DOHH2 (cell line): ENCODE results near the gene DOCK9.

Experiments used
- H3F3A ChIP-seq: fragments of 200-600 bp; sonication (generic), shearing (Covaris generic); 2 replicates; pipeline ENCODE4 v1.6.0; 2016; ENCODE audit warnings: antibody characterized with exemption, mild to moderate bottlenecking; ENCODE audit not compliant: control insufficient read depth, insufficient read depth
- H3K27ac ChIP-seq: fragments of 200-600 bp; sonication (generic); 2 replicates; pipeline ENCODE4 v1.5.1; 2014; ENCODE audit warnings: low read depth, mild to moderate bottlenecking, low read length, moderate library complexity
- H3K27me3 ChIP-seq: fragments of 200-600 bp; sonication (generic); 2 replicates; pipeline ENCODE4 v1.6.1; 2014; ENCODE audit warnings: mild to moderate bottlenecking, low read length, mixed read lengths; ENCODE audit not compliant: control insufficient read depth
- H3K36me3 ChIP-seq: fragments of 200-600 bp; sonication (generic); 2 replicates; pipeline ENCODE4 v1.6.1; 2014; ENCODE audit warnings: mild to moderate bottlenecking, low read length, moderate library complexity, mixed read lengths; ENCODE audit not compliant: control insufficient read depth
- H3K4me1 ChIP-seq: fragments of 200-600 bp; sonication (generic); 2 replicates; pipeline ENCODE4 v1.6.1; 2014; ENCODE audit warnings: mild to moderate bottlenecking, low read length, mixed read lengths; ENCODE audit not compliant: control insufficient read depth
- H3K4me2 ChIP-seq: fragments of 200-600 bp; sonication (generic); 2 replicates; pipeline ENCODE4 v1.6.0; 2014; ENCODE audit warnings: mild to moderate bottlenecking, low read length, moderate library complexity
- H3K4me3 ChIP-seq: fragments of 200-600 bp; sonication (generic); 2 replicates; pipeline ENCODE4 v1.5.1; 2014; ENCODE audit warnings: mild to moderate bottlenecking, low read length, mixed read lengths
- H3K79me2 ChIP-seq: fragments of 200-600 bp; sonication (generic); 2 replicates; pipeline ENCODE4 v1.6.1; 2014; ENCODE audit warnings: mild to moderate bottlenecking, low read length, mixed read lengths; ENCODE audit not compliant: control insufficient read depth
- H3K9me2 ChIP-seq: fragments of 200-600 bp; sonication (generic); replicated peaks from 2 replicates; pipeline ENCODE4 v1.6.1; 2014; ENCODE audit warnings: mild to moderate bottlenecking, low read length, mixed read lengths; ENCODE audit not compliant: control insufficient read depth
- H3K9me3 ChIP-seq: fragments of 200-600 bp; sonication (generic); 2 replicates; pipeline ENCODE4 v1.6.1; 2014; ENCODE audit warnings: antibody characterized with exemption, low read length, mixed read lengths; ENCODE audit not compliant: control insufficient read depth, insufficient read depth
- H4K20me1 ChIP-seq: fragments of 200-600 bp; sonication (generic); 2 replicates; pipeline ENCODE4 v1.6.0; 2014; ENCODE audit warnings: low read depth, mild to moderate bottlenecking, antibody characterized with exemption, low read length, moderate library complexity; ENCODE audit not compliant: control insufficient read depth, insufficient read depth
- CTCF ChIP-seq: fragments of 200-600 bp; sonication (generic); IDR thresholded peaks from one replicate; pipeline ENCODE4 v1.5.1; 2014; ENCODE audit warnings: antibody characterized with exemption, mild to moderate bottlenecking, low read depth, low read length; ENCODE audit not compliant: poor library complexity, severe bottlenecking
- EZH2phosphoT487 ChIP-seq: fragments of 200-600 bp; sonication (generic); IDR thresholded peaks from 2 replicates; pipeline ENCODE4 v1.6.1; 2017; ENCODE audit warnings: borderline replicate concordance, mild to moderate bottlenecking, antibody characterized with exemption, low read length, moderate library complexity, mixed read lengths

Gene DOCK9

GRCh38 chr13:98804336-98804855 is 173.5 kb downstream of the DOCK9 start:
- Histone ChIP-seq H4K20me1 (no peaks in the 10 kb centered on the region), H3K27me3 (no peaks in the 10 kb centered on the region)
- TF ChIP-seq CTCF: no peak
- TF ChIP-seq EZH2phosphoT487: no peak

GRCh38 chr13:98803921-98804320 is 173.9 kb downstream of the DOCK9 start:
- H3K4me2 ChIP-seq: no peak overlapping the region
- TF ChIP-seq CTCF: no peak
- TF ChIP-seq EZH2phosphoT487: no peak
- no peak overlapping the region for H3K27ac ChIP-seq
- no peaks in the 10 kb centered on the region for H3K36me3 ChIP-seq
- H3K79me2 ChIP-seq: no peaks in the 10 kb centered on the region
- no peaks in the 10 kb centered on the region for H3F3A ChIP-seq
- H3K4me3 ChIP-seq: no peak overlapping the region
- no peaks in the 10 kb centered on the region for H3K9me3 ChIP-seq
- no peaks in the 10 kb centered on the region for H4K20me1 ChIP-seq
- no peaks in the 10 kb centered on the region for H3K27me3 ChIP-seq
- no peaks in the 10 kb centered on the region for H3K4me1 ChIP-seq
- no peaks in the 10 kb centered on the region for H3K9me2 ChIP-seq

More at GRCh38 chr13:98804336-98804855, 173.5 kb downstream of the DOCK9 start:
- Histone ChIP-seq H3K4me1 (no peaks in the 10 kb centered on the region), H3K36me3 (no peaks in the 10 kb centered on the region), H3K79me2 (no peaks in the 10 kb centered on the region), H3K9me3 (no peaks in the 10 kb centered on the region), H3K4me2 (no peak overlapping the region), H3K4me3 (no peak overlapping the region), H3K9me2 (no peaks in the 10 kb centered on the region), H3K27ac (no peak overlapping the region), H3F3A (no peaks in the 10 kb centered on the region)

GRCh38 chr13:98803111-98803561 is 174.7 kb downstream of the DOCK9 start:
- no peak overlapping the region for H3K27ac ChIP-seq
- no peaks in the 10 kb centered on the region for H3K9me3 ChIP-seq
- no peak for TF ChIP-seq EZH2phosphoT487
- no peak for TF ChIP-seq CTCF
- H3K79me2 ChIP-seq: no peaks in the 10 kb centered on the region
- H4K20me1 ChIP-seq: no peaks in the 10 kb centered on the region
- no peaks in the 10 kb centered on the region for H3F3A ChIP-seq
- H3K36me3 ChIP-seq: no peaks in the 10 kb centered on the region
- H3K4me3 ChIP-seq: no peak overlapping the region
- no peaks in the 10 kb centered on the region for H3K4me1 ChIP-seq
- no peak overlapping the region for H3K4me2 ChIP-seq
- H3K27me3 ChIP-seq: no peaks in the 10 kb centered on the region
- no peaks in the 10 kb centered on the region for H3K9me2 ChIP-seq
